GM20431 (cell line): Measurements from ENCODE around the gene OTOR.

Experiments used
- in situ Hi-C: fragments of 300-500 bp; cut with MseI, MboI; formaldehyde crosslinking; loops from one replicate; pipeline ENCODE4 v1.15.0; 2020; ENCODE audit warnings: low sequenced_read_pairs; ENCODE audit not compliant: unreplicated experiment

Gene OTOR

GRCh38 chr20:16748308-16748900 lies at the start of gene OTOR:
Gene OTOR, plus strand, starts transcription at chr20:16748358. Its CDS starts 44 bp downstream, at chr20:16748402.
- in situ Hi-C loops = no loop called here

GRCh38 chr20:16699293-16699692 lies 48.9 kb upstream of the OTOR start:
- in situ Hi-C loops = no loop called here

GRCh38 chr20:16701296-16701695 lies 46.9 kb upstream of the OTOR start:
- in situ Hi-C loops = no loop called here

- in situ Hi-C loops = no loop called here
Observed at GRCh38 chr20:16703570-16703969, 44.6 kb upstream of the OTOR start.

- in situ Hi-C loops = no loop called here
Observed at GRCh38 chr20:16707674-16708073, 40.5 kb upstream of the OTOR start.

- in situ Hi-C loops = no loop called here
Observed at GRCh38 chr20:16708602-16709001, 39.6 kb upstream of the OTOR start.

GRCh38 chr20:16709017-16709416 lies 39.1 kb upstream of the OTOR start:
- in situ Hi-C loops = no loop called here

- in situ Hi-C loops = no loop called here
Observed at GRCh38 chr20:16710781-16711180, 37.4 kb upstream of the OTOR start.

GRCh38 chr20:16711661-16712258 lies 36.4 kb upstream of the OTOR start:
- in situ Hi-C loops = no loop called here

- in situ Hi-C loops = no loop called here
Observed at GRCh38 chr20:16712511-16712947, 35.6 kb upstream of the OTOR start.

- in situ Hi-C loops = no loop called here
Observed at GRCh38 chr20:16713066-16713465, 35.1 kb upstream of the OTOR start.

GRCh38 chr20:16714242-16714641 lies 33.9 kb upstream of the OTOR start:
- in situ Hi-C loops = no loop called here

- in situ Hi-C loops = no loop called here
Observed at GRCh38 chr20:16714751-16715150, 33.4 kb upstream of the OTOR start.

GRCh38 chr20:16719421-16719820 lies 28.7 kb upstream of the OTOR start:
- in situ Hi-C loops = no loop called here

- in situ Hi-C loops = no loop called here
Observed at GRCh38 chr20:16729080-16729479, 19.1 kb upstream of the OTOR start.

- in situ Hi-C loops = no loop called here
Observed at GRCh38 chr20:16729565-16730460, 18.3 kb upstream of the OTOR start, which contains the start of gene SNRPB2. Gene SNRPB2, plus strand, starts transcription at chr20:16730026. Its CDS starts 1,677 bp downstream, at chr20:16731703.

GRCh38 chr20:16732506-16733152 lies 15.5 kb upstream of the OTOR start:
- in situ Hi-C loops = no loop called here

- in situ Hi-C loops = no loop called here
Observed at GRCh38 chr20:16740365-16741072, 7.6 kb upstream of the OTOR start.

- in situ Hi-C loops = no loop called here
Observed at GRCh38 chr20:16744178-16744807, 3.9 kb upstream of the OTOR start.
